Thymus (tissue), 11 donors: ENCODE measurements around the gene HIGD2B. TPM values are rescaled to one million over a fixed set of nuclear protein-coding genes. Genes with fewer than 3 reads are reported as not detected.
A peak's percentile ranks its signal among the peaks of the same experiment; 100 is the strongest.
"Not testable (repeated sequence)": the region's sequence is repeated elsewhere in the genome, so short reads cannot be mapped to it uniquely, and the experiment has no call there.

Experiments
- DNase-seq, 9 donors: peaks; one replicate each; pipeline ENCODE4 v3.0.0-alpha.2; 2013; ENCODE audit warnings: low spot score in 9 of 9, low read depth in 6 of 9, missing footprints in 1 of 9
- H3K27ac ChIP-seq, 2 donors: one replicate each; pipeline ENCODE4 v1.5.1; 2013; ENCODE audit warnings: control low read depth in 1 of 2, low read depth in 1 of 2, low read length in 1 of 2, mild to moderate bottlenecking in 1 of 2, moderate library complexity in 1 of 2
- H3K27me3 ChIP-seq, 2 donors: one replicate each; pipeline ENCODE4 v1.5.1; 2013; ENCODE audit warnings: low read length in 1 of 2; ENCODE audit not compliant: control insufficient read depth in 2 of 2, insufficient read depth in 1 of 2
- H3K36me3 ChIP-seq, 2 donors: one replicate each; pipeline ENCODE4 v1.5.1; 2013; ENCODE audit warnings: low read length in 1 of 2, mild to moderate bottlenecking in 1 of 2, moderate library complexity in 1 of 2; ENCODE audit not compliant: control insufficient read depth in 2 of 2, insufficient read depth in 2 of 2
- H3K4me1 ChIP-seq, 2 donors: one replicate each; pipeline ENCODE4 v1.5.1; 2013; ENCODE audit warnings: low read length in 2 of 2; ENCODE audit not compliant: control insufficient read depth in 2 of 2, insufficient read depth in 2 of 2
- H3K4me3 ChIP-seq, 2 donors: one replicate each; pipeline ENCODE4 v1.5.1; 2013; ENCODE audit warnings: low read length in 2 of 2, control low read depth in 1 of 2, mild to moderate bottlenecking in 1 of 2
- H3K9me3 ChIP-seq, 2 donors: one replicate each; pipeline ENCODE4 v1.5.1; 2013; ENCODE audit warnings: low read length in 1 of 2, mild to moderate bottlenecking in 1 of 2; ENCODE audit not compliant: control insufficient read depth in 2 of 2, insufficient read depth in 1 of 2
- WGBS: extraction: QIAGEN DNeasy Blood & Tissue Kit; methylation state at CpG from one replicate; pipeline ENCODE4 v1.1.7; 2013; 5-methylcytosine and 5-hydroxymethylcytosine counted together
- polyA plus RNA-seq: library from polyadenylated mRNA; stranded (reverse); fragments of 200-250 nt; gene quantifications from one replicate; pipeline ENCODE4 v1.2.3, GENCODE V29; 2013
- total RNA-seq: library from RNA; stranded (reverse); fragments of 120-200 nt; gene quantifications from one replicate; pipeline ENCODE4 v1.2.4, GENCODE V29; 2013
- donor health status: healthy.

HIGD2B gene
- total and polyA plus RNA-seq, 2 donors = 0.02 to 0.09 TPM

DNA sequence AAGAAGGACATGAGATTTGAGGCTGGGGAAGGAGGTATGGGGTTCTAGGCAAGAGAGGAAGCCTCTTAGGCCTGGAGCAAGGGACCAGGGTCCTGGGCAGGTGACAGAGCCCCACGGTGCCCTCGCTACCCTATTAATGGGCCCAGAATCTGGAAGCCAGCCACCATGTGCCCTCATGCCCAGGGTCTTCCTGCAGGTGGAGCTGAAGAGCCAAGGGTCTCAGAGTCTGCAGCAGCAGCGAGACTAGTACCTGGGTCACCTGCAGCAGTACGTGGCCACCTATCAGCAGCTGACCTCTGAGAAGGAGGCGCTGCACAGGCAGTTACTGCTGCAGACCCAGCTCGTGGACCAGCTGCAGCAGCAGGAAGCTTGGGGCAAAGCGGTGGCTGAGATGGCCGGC lies 22.1 kb downstream of the HIGD2B start:
- H3K4me3 ChIP-seq, H3K36me3 ChIP-seq, H3K4me1 ChIP-seq, DNase-seq, H3K27me3 ChIP-seq, H3K27ac ChIP-seq, H3K9me3 ChIP-seq: not testable (repeated sequence)
- no CpG with 5 or more reads among the region's 8 CpGs for WGBS

DNA sequence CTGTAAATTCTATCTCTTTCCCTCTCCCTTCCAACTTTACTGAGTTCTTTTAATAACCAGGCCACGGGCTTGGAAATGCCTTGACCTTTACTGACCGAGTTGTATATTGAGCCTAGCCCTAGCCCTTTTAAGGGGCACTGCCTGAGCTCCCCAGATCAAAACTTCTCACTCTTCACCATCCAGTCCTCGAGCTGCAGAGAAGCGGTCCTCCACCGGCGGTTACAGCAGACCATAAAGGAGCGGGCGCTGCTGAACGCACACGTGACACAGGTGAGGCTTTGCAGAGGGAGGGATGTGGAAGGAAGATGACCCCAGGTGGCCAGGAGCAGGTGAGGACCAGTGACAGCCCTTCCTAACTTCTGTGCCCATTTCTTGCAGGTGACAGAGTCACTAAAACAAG lies 24.9 kb downstream of the HIGD2B start:
- H3K4me3 ChIP-seq, H3K36me3 ChIP-seq, H3K9me3 ChIP-seq, H3K27me3 ChIP-seq, DNase-seq, H3K27ac ChIP-seq, H3K4me1 ChIP-seq: not testable (repeated sequence)
- 91% methylated on average over 8 of the region's 10 CpGs for WGBS

DNA sequence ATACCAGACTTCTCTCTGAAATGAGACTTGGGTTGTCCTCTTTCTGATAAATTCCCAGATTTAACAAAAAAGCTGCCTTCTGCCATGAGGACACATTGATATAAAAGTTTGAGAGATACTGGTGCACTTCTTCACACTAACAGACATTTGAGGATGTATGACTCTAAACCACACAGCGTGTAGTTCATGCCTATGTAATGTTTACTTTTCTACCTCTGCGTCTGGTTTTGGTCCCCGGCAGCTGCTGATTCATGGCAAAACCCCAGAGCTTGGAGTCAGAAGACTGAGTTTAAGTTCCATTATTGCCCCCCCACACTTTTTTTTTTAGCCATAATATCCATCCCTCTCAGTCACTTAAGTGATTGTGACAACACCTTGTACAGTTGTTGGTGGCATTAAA lies 30.0 kb downstream of the HIGD2B start:
- H3K4me1 ChIP-seq, H3K27me3 ChIP-seq, DNase-seq, H3K27ac ChIP-seq, H3K4me3 ChIP-seq, H3K9me3 ChIP-seq, H3K36me3 ChIP-seq: not testable (repeated sequence)
- WGBS = no CpG with 5 or more reads among the region's 3 CpGs

DNA sequence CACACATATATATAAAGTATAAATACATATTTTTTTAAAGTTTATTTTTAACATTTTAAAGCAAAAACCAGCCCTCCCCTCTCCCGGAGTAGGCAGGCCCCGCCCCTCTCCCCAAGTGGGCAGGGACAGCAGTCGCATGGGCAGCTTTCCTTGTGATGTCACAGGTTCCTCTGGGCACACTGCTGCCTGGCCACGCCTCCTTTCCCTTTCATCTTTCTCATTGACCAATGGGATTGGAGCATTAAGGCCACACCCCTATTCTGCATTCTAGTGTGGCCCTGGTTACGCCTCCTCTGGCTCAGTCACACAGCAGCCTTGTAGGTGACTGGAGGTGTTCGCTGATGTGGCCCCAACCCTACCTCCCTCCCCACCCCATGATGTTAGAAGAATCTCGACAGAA lies 31.6 kb downstream of the HIGD2B start, which contains the start of gene GOLGA6B:
Gene GOLGA6B (plus strand): TSS at position 301 of the 400 bp plus-strand sequence. CDS start 41 bp downstream, at position 342.
- no CpG with 5 or more reads among the region's 7 CpGs for WGBS
- H3K27ac ChIP-seq, H3K27me3 ChIP-seq, H3K4me1 ChIP-seq, DNase-seq, H3K4me3 ChIP-seq, H3K36me3 ChIP-seq, H3K9me3 ChIP-seq: not testable (repeated sequence)

DNA sequence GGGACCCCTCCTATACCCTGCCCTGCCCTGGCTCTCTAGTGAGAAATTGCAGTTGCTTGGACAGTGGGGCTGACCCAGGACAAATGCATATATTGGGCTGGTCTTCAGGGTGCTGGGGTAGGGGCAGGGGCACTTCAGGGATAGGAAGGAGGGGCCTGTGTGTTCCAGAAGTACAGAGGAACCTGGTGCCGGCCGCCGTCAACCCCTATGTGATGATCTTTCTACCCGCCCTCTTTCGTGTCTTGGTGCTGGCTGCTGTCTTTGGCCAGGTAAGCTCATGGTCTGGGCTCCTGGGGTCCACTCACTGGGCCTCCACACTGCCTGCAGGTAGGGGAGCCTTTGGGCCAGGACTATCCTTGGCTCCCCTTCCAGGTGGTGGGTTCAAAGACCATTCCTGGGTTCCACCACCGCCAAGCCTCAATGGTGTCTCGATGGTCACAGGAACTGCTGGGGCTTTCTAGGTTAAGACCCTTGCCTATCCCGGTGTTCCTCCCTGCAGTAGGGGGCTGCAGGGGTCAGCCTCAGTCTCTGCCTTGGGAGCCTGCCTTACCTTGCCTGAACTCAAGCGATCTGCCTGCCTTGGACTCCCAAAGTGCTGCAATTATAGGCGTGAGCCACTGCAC lies 37.2 kb downstream of the HIGD2B start:
- 90% methylated on average over 8 of the region's 10 CpGs for WGBS
- H3K4me1 ChIP-seq, H3K27ac ChIP-seq, H3K4me3 ChIP-seq, H3K36me3 ChIP-seq, H3K9me3 ChIP-seq, DNase-seq, H3K27me3 ChIP-seq: not testable (repeated sequence)

DNA sequence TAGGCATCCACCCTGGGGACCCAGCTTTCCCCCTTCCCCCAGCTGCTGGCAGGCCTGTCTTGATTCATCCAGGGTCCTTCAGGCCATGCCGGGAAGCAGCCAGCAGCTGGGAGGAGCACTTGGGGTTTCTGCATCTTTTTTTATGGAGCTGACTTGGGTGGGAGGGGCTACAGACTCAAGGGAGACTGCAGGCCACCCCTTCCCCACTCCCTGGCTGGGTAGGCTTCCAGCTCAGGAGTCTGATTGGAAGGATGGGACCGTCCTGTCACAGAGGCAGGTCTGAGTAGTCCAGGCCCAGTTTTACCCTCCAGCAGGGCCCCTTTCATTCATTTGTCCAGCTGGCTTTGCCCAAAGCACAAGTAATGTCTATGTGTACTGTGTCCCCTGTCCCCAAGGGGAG lies 43.7 kb downstream of the HIGD2B start:
- H3K4me1 ChIP-seq, H3K36me3 ChIP-seq, H3K4me3 ChIP-seq, H3K27ac ChIP-seq, DNase-seq, H3K9me3 ChIP-seq, H3K27me3 ChIP-seq: not testable (repeated sequence)
- no CpG with 5 or more reads among the region's 2 CpGs for WGBS

DNA sequence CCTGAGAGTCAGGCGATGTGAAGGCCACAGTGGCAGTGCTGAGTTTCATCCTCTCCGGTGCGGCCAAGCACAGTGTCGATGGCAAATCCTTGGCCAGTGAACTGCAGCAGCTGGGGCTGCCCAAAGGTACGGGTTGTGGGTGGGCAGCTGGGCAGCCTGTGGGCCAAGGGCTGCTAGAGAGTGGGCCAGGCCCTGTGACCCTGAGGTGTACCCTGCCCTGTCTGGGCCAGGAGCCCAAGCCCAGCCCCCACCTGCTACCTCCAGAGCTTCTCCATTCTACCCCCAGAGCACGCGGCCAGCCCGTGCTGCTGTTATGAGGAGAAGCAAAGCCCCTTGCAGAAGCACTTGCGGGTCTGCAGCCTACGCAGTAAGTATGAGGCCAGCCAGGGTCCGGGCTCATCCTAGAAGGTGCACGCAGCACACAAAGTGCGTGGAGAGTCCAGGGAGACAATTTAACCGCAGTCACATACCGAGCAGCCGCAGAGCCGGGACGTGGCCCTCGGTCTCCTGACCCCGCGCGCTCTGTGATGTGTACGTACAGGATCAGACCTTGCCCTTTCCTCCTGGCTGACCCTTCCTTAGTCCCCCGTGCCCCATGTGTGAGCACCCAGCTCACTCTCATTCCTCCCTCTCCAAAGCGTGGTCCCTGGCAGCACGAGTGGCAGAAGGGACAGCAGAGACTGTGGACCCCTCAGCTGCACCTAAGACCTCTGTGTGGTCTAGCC lies 46.1 kb downstream of the HIGD2B start:
- not testable (repeated sequence) for H3K36me3 ChIP-seq, H3K4me3 ChIP-seq, H3K27me3 ChIP-seq, H3K27ac ChIP-seq, H3K4me1 ChIP-seq, H3K9me3 ChIP-seq, DNase-seq
- WGBS = no CpG with 5 or more reads among the region's 26 CpGs

DNA sequence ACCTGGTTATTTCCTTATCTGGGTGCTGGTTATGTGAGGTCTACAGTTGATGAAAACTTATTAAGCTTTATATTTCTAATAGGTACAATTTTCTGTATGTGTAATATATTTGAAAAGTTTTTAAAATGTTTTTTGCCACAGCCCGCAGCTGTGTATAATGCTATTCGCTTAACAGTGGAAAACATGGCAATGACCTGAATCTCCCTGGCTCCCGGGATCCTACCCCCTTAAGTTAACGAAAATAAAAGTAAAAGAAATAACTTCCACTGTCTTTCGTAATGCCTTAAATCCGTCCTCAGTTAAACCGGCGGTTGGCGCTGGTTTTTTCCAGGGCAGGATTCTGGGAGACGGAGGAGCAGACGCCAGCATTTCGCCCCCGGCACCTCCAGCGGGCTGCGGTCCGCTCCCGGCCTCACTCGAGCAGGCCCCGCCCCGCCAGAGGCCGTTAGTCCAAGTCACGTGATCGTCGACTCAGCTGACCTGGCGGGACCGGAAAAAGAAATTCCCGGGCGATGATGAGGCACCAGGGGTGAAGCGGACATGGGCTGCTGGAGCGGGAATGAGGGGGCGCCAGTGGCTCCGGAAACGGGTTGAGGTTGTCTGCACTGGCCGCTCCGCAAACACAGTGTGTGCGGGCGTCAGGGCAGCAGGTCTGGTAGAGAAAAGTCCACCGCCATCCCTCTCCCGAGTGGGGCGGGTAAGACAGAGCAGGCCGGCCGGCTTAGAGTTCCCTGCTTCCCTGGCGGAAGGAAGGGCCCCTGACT lies 49.3 kb downstream of the HIGD2B start:
- not testable (repeated sequence) for H3K27ac ChIP-seq, H3K27me3 ChIP-seq, H3K4me1 ChIP-seq, H3K9me3 ChIP-seq, H3K36me3 ChIP-seq
- H3K4me3 ChIP-seq = peak overlapping the region; percentile 25 to 44
- 3% methylated on average over 25 of the region's 43 CpGs for WGBS
- DNase-seq = peak in 8 of 9 donors; percentile 13 to 72 (median 32)

DNA sequence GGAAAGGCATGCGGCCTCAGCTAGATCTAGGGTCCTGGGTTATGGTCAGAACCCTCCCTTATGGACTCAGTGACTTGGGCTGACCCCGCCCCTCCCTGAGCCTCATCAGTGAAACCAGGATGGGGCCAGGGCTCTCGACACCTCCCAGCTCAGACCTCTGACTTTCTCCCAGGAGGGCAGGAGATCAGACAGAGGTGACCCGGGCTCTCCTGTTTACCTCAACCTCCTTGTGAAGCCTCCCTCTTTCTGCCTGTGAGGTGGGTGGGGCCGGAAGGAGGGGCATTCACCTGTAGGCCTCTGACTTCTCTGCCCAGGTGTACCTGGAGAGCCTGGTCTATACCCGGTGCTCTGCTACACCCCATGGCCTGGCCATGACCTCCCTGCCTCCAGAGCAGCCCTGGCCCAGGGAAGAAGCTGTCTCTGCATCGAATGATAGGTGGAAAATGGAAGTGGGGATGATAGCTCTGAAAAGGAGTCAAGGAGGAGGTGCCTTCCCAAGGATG lies 56.9 kb downstream of the HIGD2B start:
- H3K27me3 ChIP-seq, DNase-seq: not testable (repeated sequence)
- 91% methylated on average over 7 of the region's 7 CpGs for WGBS

More for the DNA sequence above, 56.9 kb downstream of the HIGD2B start:
- H3K9me3 ChIP-seq, H3K36me3 ChIP-seq, H3K4me1 ChIP-seq, H3K27ac ChIP-seq, H3K4me3 ChIP-seq: not testable (repeated sequence)
